Measurements from ENCODE around the gene KCNJ9.

KCNJ9 gene

GRCh38 chr1:160066829-160067745 is 14.3 kb upstream of the KCNJ9 start:
- DNase-seq: no peak

GRCh38 chr1:160068225-160068624 is 13.1 kb upstream of the KCNJ9 start:
- no peak for DNase-seq

GRCh38 chr1:160069460-160070231 is 11.7 kb upstream of the KCNJ9 start, which contains the start of gene KCNJ10:
Gene KCNJ10 (minus strand): TSS chr1:160070160. CDS start chr1:160042532, 27,628 bp downstream.
- no peak for DNase-seq

- peak; percentile 55 for DNase-seq
Observed at GRCh38 chr1:160070243-160071163, 10.8 kb upstream of the KCNJ9 start.

GRCh38 chr1:160071289-160071688 is 10.0 kb upstream of the KCNJ9 start:
- no peak for DNase-seq

GRCh38 chr1:160074865-160075264 is 6.5 kb upstream of the KCNJ9 start:
- no peak for DNase-seq

GRCh38 chr1:160075836-160076235 is 5.5 kb upstream of the KCNJ9 start:
- DNase-seq: no peak

GRCh38 chr1:160076295-160076694 is 5.0 kb upstream of the KCNJ9 start:
- DNase-seq: no peak

GRCh38 chr1:160077486-160077885 is 3.9 kb upstream of the KCNJ9 start:
- DNase-seq: no peak

GRCh38 chr1:160078512-160079195 is 2.7 kb upstream of the KCNJ9 start:
- no peak for DNase-seq

GRCh38 chr1:160079448-160079847 is 1.9 kb upstream of the KCNJ9 start:
- DNase-seq: no peak

GRCh38 chr1:160080381-160081100 is 797 bp upstream of the KCNJ9 start:
- DNase-seq: no peak

- DNase-seq: no peak
Observed at GRCh38 chr1:160082487-160082886, 1.1 kb downstream of the KCNJ9 start.

GRCh38 chr1:160082926-160083325 is 1.6 kb downstream of the KCNJ9 start:
- no peak for DNase-seq

GRCh38 chr1:160083968-160084770 is 2.8 kb downstream of the KCNJ9 start:
- peak; percentile 64 for DNase-seq

- DNase-seq: no peak
Observed at GRCh38 chr1:160084771-160085321, 3.5 kb downstream of the KCNJ9 start.

GRCh38 chr1:160085686-160086455 is 4.5 kb downstream of the KCNJ9 start:
- DNase-seq: peak; percentile 66

GRCh38 chr1:160086456-160086892 is 5.1 kb downstream of the KCNJ9 start:
- no peak for DNase-seq

- DNase-seq: no peak
Observed at GRCh38 chr1:160087118-160087662, 5.9 kb downstream of the KCNJ9 start.
